Kidney tubule cell (primary cell): Measurements from ENCODE around the gene ATF6.
"Not testable (repeated sequence)": the region's sequence is repeated elsewhere in the genome, so short reads cannot be mapped to it uniquely, and the experiment has no call there.

Experiments used
- DNase-seq: peaks from one replicate; pipeline ENCODE4 v3.0.0-alpha.2; 2018; ENCODE audit warnings: low spot score

The ATF6 gene

GRCh38 chr1:161766102-161766981 is at the start of gene ATF6:
Gene ATF6, plus strand, starts transcription at chr1:161766320. Its CDS starts 41 bp downstream, at chr1:161766361.
- peak; percentile 92 for DNase-seq

GRCh38 chr1:161718559-161719324 is 47.4 kb upstream of the ATF6 start:
- DNase-seq: no peak

GRCh38 chr1:161719325-161719611 is 46.9 kb upstream of the ATF6 start:
- no peak for DNase-seq

GRCh38 chr1:161720422-161720821 is 45.7 kb upstream of the ATF6 start:
- DNase-seq: no peak

GRCh38 chr1:161720956-161721737 is 45.0 kb upstream of the ATF6 start, which contains the start of gene FCRLB:
Gene FCRLB, plus strand, starts transcription at chr1:161721544. Its CDS starts 1,129 bp downstream, at chr1:161722673.
- DNase-seq: no peak

GRCh38 chr1:161721738-161722343 is 44.3 kb upstream of the ATF6 start:
- DNase-seq: peak; percentile 92

- DNase-seq: no peak
These were observed 43.7 kb upstream of the ATF6 start for GRCh38 chr1:161722406-161722805.

GRCh38 chr1:161723459-161724141 is 42.5 kb upstream of the ATF6 start:
- DNase-seq: no peak

- DNase-seq: not testable (repeated sequence)
These were observed 40.7 kb upstream of the ATF6 start for GRCh38 chr1:161725258-161725907.

GRCh38 chr1:161725908-161726472 is 40.1 kb upstream of the ATF6 start:
- DNase-seq: peak; percentile 54

GRCh38 chr1:161726473-161727255 is 39.5 kb upstream of the ATF6 start:
- peak; percentile 83 for DNase-seq

GRCh38 chr1:161727256-161727924 is 38.7 kb upstream of the ATF6 start:
- peak; percentile 35 for DNase-seq

GRCh38 chr1:161728376-161729226 is 37.5 kb upstream of the ATF6 start:
- DNase-seq: no peak

- peak; percentile 74 for DNase-seq
These were observed 36.0 kb upstream of the ATF6 start for GRCh38 chr1:161730050-161730564.

- DNase-seq: no peak
These were observed 34.9 kb upstream of the ATF6 start for GRCh38 chr1:161731241-161731640.

- DNase-seq: no peak
These were observed 34.0 kb upstream of the ATF6 start for GRCh38 chr1:161731981-161732718.

GRCh38 chr1:161733526-161733925 is 32.6 kb upstream of the ATF6 start:
- DNase-seq: peak; percentile 84
